Ishikawa (cell line): ENCODE results near the gene TAGLN2.

Experiments used
- CEBPB ChIP-seq: IDR thresholded peaks from 2 replicates; pipeline ENCODE4 v1.6.1; 2012
- CREB1 ChIP-seq: IDR thresholded peaks from 2 replicates; pipeline ENCODE4 v1.6.1; 2012; ENCODE audit warnings: low read depth
- EGR1 ChIP-seq: IDR thresholded peaks from 2 replicates; pipeline ENCODE4 v1.6.1; 2012
- EP300 ChIP-seq: IDR thresholded peaks from 2 replicates; pipeline ENCODE4 v1.6.1; 2012; ENCODE audit warnings: borderline replicate concordance
- FOXM1 ChIP-seq: IDR thresholded peaks from 2 replicates; pipeline ENCODE4 v1.6.1; 2012; ENCODE audit warnings: low read depth, borderline replicate concordance
- MAX ChIP-seq: IDR thresholded peaks from 2 replicates; pipeline ENCODE4 v1.6.1; 2012
- NFIC ChIP-seq: IDR thresholded peaks from 2 replicates; pipeline ENCODE4 v1.6.1; 2012
- RAD21 ChIP-seq: IDR thresholded peaks from 2 replicates; pipeline ENCODE4 v1.6.1; 2012; ENCODE audit warnings: low read depth
- REST ChIP-seq: IDR thresholded peaks from 2 replicates; pipeline ENCODE4 v1.6.1; 2012; ENCODE audit warnings: low read depth, mild to moderate bottlenecking
- TAF1 ChIP-seq: IDR thresholded peaks from 2 replicates; pipeline ENCODE4 v1.6.1; 2012; ENCODE audit warnings: low read depth, mild to moderate bottlenecking
- TCF12 ChIP-seq: IDR thresholded peaks from 2 replicates; pipeline ENCODE4 v1.6.1; 2012; ENCODE audit warnings: low read depth
- TEAD4 ChIP-seq: IDR thresholded peaks from 2 replicates; pipeline ENCODE4 v1.6.1; 2012
- USF1 ChIP-seq: IDR thresholded peaks from 2 replicates; pipeline ENCODE4 v1.6.1; 2012
- YY1 ChIP-seq: IDR thresholded peaks from 2 replicates; pipeline ENCODE4 v1.6.1; 2012; ENCODE audit warnings: low read depth
- ZBTB7A ChIP-seq: IDR thresholded peaks from 2 replicates; pipeline ENCODE4 v1.6.1; 2012; ENCODE audit warnings: low read depth

The TAGLN2 gene

GRCh38 chr1:159869173-159869572 lies 56.1 kb downstream of the TAGLN2 start:
- TF ChIP-seq EP300, result no peak
- TF ChIP-seq REST, result no peak
- no peak for TF ChIP-seq USF1
- TF ChIP-seq MAX, result no peak
- no peak for TF ChIP-seq TAF1
- no peak for TF ChIP-seq YY1
- TF ChIP-seq RAD21, result no peak
- TF ChIP-seq TEAD4, result no peak
- no peak for TF ChIP-seq TCF12
- no peak for TF ChIP-seq ZBTB7A
- TF ChIP-seq EGR1, result no peak
- TF ChIP-seq FOXM1, result no peak
- TF ChIP-seq CREB1, result no peak
- TF ChIP-seq CEBPB, result no peak
- no peak for TF ChIP-seq NFIC

GRCh38 chr1:159868766-159869165 lies 56.5 kb downstream of the TAGLN2 start:
- TF ChIP-seq NFIC, result no peak
- no peak for TF ChIP-seq USF1
- TF ChIP-seq TCF12, result no peak
- no peak for TF ChIP-seq CEBPB
- no peak for TF ChIP-seq EP300
- TF ChIP-seq YY1, result no peak
- no peak for TF ChIP-seq RAD21
- no peak for TF ChIP-seq FOXM1
- TF ChIP-seq CREB1, result no peak
- no peak for TF ChIP-seq ZBTB7A
- no peak for TF ChIP-seq REST
- TF ChIP-seq TAF1, result no peak
- no peak for TF ChIP-seq TEAD4
- TF ChIP-seq EGR1, result no peak
